Caco-2 (cell line): ENCODE results near the gene EN1. TPM values are rescaled to one million over a fixed set of nuclear protein-coding genes. Genes with fewer than 3 reads are reported as not detected.
A peak's percentile ranks its signal among the peaks of the same experiment; 100 is the strongest.

Experiments
- BruUV-seq: library from RNA; stranded (reverse); fragments of 400-500 nt; replicated peaks from 2 replicates; lab custom pipeline; 2021; lab: Mats Ljungman, UMichigan
- CTCF ChIA-PET: fragments of 300-600 bp; sonication (Branson Sonifier 250); formaldehyde crosslinking; loops from one replicate; lab custom pipeline; 2022; ENCODE audit warnings: antibody characterized with exemption; lab: Charles Lee
- POLR2A ChIA-PET: fragments of 300-600 bp; sonication (Branson Sonifier 250); formaldehyde crosslinking; loops from one replicate; lab custom pipeline; 2022; ENCODE audit warnings: antibody characterized with exemption; lab: Charles Lee
- DNase-seq, 2 experiments: peaks; one replicate each; pipeline versions ENCODE4 v3.0.0 to v3.0.0-alpha.2; 2020 to 2022
- H3K27me3 ChIP-seq: replicated peaks from 2 replicates; pipeline ENCODE4 v1.6.0; 2011; ENCODE audit warnings: low read length; ENCODE audit not compliant: control insufficient read depth, insufficient read depth
- H3K36me3 ChIP-seq: 2 replicates; pipeline ENCODE4 v1.5.1; 2011; ENCODE audit warnings: low read length; ENCODE audit not compliant: control insufficient read depth, insufficient read depth
- H3K4me1 ChIP-seq: fragments of 250-450 bp; sonication (Bioruptor Pico); 2 replicates; pipeline ENCODE4 v1.5.1; 2020; ENCODE audit warnings: mild to moderate bottlenecking
- H3K4me3 ChIP-seq: 2 replicates; pipeline ENCODE4 v1.5.1; 2011; ENCODE audit warnings: low read depth, mild to moderate bottlenecking, control low read depth, low read length
- H3K9me3 ChIP-seq: fragments of 250-450 bp; sonication (Bioruptor Pico); 2 replicates; pipeline ENCODE4 v1.5.1; 2020; ENCODE audit warnings: mild to moderate bottlenecking, moderate library complexity
- H3K27ac Mint-ChIP-seq: one replicate; pipeline ENCODE4 v1.8.0; 2022; ENCODE audit warnings: mixed read lengths; ENCODE audit not compliant: unreplicated experiment
- H3K27me3 Mint-ChIP-seq: one replicate; pipeline ENCODE4 v1.8.0; 2022; ENCODE audit warnings: mixed read lengths; ENCODE audit not compliant: insufficient read depth, unreplicated experiment
- H3K36me3 Mint-ChIP-seq: one replicate; pipeline ENCODE4 v1.8.0; 2022; ENCODE audit warnings: mild to moderate bottlenecking, mixed read lengths; ENCODE audit not compliant: insufficient read depth, unreplicated experiment
- H3K4me1 Mint-ChIP-seq: one replicate; pipeline ENCODE4 v1.8.0; 2022; ENCODE audit warnings: low read depth, mixed read lengths; ENCODE audit not compliant: unreplicated experiment
- H3K4me3 Mint-ChIP-seq: one replicate; pipeline ENCODE4 v1.8.0; 2022; ENCODE audit warnings: mild to moderate bottlenecking, moderate library complexity, mixed read lengths; ENCODE audit not compliant: unreplicated experiment
- H3K9me3 Mint-ChIP-seq: one replicate; pipeline ENCODE4 v1.8.0; 2022; ENCODE audit warnings: mixed read lengths; ENCODE audit not compliant: unreplicated experiment
- CTCF ChIP-seq, 2 experiments: fragments of 200-600 bp in 1 of 2; IDR thresholded peaks; 1 replicate in 1 of 2; 2 replicates in 1 of 2; pipeline versions ENCODE4 v1.5.1 to v1.8.0; 2011 to 2022; ENCODE audit warnings: antibody characterized with exemption in 1 of 2, control low read depth in 1 of 2, inconsistent platforms in 1 of 2, low read depth in 1 of 2, low read length in 1 of 2, mild to moderate bottlenecking in 1 of 2, moderate library complexity in 1 of 2; ENCODE audit not compliant: insufficient read depth in 1 of 2, severe bottlenecking in 1 of 2, unreplicated experiment in 1 of 2
- intact Hi-C: fragments of 100-400 bp; cut with micrococcal nuclease; formaldehyde crosslinking; loops from one replicate; pipeline ENCODE4 v1.10.0; 2022; ENCODE audit not compliant: unreplicated experiment
- total RNA-seq: library from RNA; stranded (reverse); gene quantifications from 2 replicates; pipeline ENCODE4 v1.2.3, GENCODE V29; 2022

The EN1 gene
- total RNA-seq, 1 experiment from 2014 or later: 0.16 TPM

DNA sequence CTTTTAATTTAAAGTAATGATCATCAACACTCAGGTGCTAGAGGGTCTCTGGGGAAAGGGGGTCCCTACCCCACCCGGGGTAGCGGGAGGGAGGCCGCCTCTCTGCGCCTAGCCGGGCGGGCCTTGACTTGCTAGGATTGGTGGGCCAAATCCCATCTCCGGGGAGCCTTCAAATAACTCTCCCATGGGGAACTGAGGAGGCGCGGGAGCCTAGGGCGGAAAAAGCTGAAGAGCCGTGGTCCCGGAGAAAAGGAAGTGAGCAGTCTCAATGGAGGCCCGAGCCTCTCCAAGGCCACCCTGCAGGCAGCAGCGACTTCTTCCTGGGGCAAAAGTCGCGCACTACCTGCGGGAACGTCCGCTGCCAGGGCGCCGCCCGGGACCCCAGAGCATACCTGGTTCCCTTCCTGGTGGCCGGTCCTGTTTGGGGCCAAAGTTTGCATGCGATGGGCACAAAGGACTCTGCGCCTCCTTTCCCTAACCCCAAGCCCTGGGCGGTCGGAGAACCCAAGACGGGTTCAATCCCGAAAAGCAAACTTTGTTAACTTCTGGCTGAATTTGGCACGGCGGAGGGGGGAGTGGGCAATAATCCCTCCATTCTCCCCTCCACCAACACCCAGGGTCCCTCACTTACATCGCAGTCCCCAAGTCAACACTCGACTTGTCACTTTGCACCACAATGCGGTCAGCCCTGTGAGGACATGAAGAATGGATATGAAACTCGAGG lies 13.6 kb downstream of the EN1 start:
- no peaks in the 10 kb centered on the region for H3K36me3 ChIP-seq
- H3K9me3 ChIP-seq: no peaks in the 10 kb centered on the region
- no peak for DNase-seq
- H3K4me3 Mint-ChIP-seq: no peak overlapping the region
- H3K9me3 Mint-ChIP-seq: no peaks in the 10 kb centered on the region
- intact Hi-C loops: no loop called here
- no peaks in the 10 kb centered on the region for H3K4me1 Mint-ChIP-seq
- no peak for TF ChIP-seq CTCF (IDR thresholded peaks at IDR 0.05; ENCODE audit: insufficient read depth in 1 of 2, low read depth in 1 of 2, low read length in 1 of 2, severe bottlenecking in 1 of 2, unreplicated experiment in 1 of 2)
- POLR2A ChIA-PET: no interaction called here
- no peaks in the 10 kb centered on the region for H3K4me1 ChIP-seq
- H3K27ac Mint-ChIP-seq: no peak overlapping the region
- no peaks in the 10 kb centered on the region for H3K36me3 Mint-ChIP-seq
- peaks cover 5% of the 10 kb centered on the region for H3K27me3 Mint-ChIP-seq
- peaks cover 2% of the 10 kb centered on the region; the same call in 1 of the 2 replicates for H3K27me3 ChIP-seq
- CTCF ChIA-PET: no interaction called here
- H3K4me3 ChIP-seq: no peak overlapping the region
- no TSS peak for BruUV-seq

DNA sequence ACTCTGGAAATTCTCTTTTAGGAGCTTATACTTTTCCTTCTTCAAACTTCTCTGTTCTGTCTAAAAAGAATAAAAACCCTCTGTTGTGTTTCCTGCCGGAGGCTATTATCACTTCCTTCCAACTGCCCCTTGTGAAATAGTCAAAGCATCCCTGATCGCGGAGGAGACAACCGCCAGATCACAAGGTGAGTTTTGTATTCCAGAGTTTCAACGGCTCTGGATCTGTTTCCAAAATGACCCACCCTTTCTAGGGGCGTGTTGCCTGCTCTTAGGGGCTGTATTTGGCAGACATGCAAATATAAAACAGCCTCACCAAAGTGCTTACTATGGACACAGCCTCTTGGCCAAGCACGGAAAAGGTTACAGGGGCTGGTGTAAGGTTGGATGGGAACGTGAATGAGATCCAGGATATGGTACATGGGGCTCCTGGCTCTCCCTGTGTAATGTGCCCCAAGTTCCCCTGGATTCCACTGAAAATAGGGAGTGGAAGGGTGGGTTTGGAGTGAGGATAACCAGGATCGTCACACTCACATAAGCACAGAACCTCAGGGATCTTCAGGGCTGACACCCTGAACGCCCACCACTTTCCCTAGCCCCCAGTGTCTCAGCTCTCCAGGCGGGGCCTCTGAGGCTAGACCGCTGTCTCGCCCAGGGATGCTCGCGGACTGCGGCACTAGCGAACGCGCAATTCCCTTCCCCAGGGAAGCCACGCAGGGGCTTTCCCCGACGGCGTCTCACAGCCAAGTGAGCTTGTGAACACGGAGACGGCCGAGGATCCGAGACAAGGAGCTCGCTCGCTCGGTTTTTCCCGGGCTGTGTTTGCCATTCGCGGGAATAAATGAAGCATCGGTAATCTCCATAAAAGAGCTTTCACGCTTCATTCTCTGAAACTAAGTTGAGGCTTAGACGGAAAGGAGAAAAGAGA lies 14.4 kb downstream of the EN1 start:
- no peak overlapping the region for H3K27ac Mint-ChIP-seq
- BruUV-seq: no TSS peak
- Histone ChIP-seq H3K36me3 (no peaks in the 10 kb centered on the region), H3K9me3 (no peaks in the 10 kb centered on the region), H3K27me3 (peaks cover 2% of the 10 kb centered on the region; the same call in 1 of the 2 replicates), H3K4me1 (no peaks in the 10 kb centered on the region), H3K4me3 (no peak overlapping the region)
- H3K36me3 Mint-ChIP-seq: no peaks in the 10 kb centered on the region
- no peaks in the 10 kb centered on the region for H3K9me3 Mint-ChIP-seq
- ChIA-PET POLR2A (no interaction called here), CTCF (no interaction called here)
- H3K4me1 Mint-ChIP-seq: no peaks in the 10 kb centered on the region
- intact Hi-C loops: no loop called here
- peak in 1 of 2 experiments; percentile 15 for DNase-seq
- no peak overlapping the region for H3K4me3 Mint-ChIP-seq
- no peak for TF ChIP-seq CTCF (IDR thresholded peaks at IDR 0.05; ENCODE audit: insufficient read depth in 1 of 2, low read depth in 1 of 2, low read length in 1 of 2, severe bottlenecking in 1 of 2, unreplicated experiment in 1 of 2)
- H3K27me3 Mint-ChIP-seq: peaks cover 9% of the 10 kb centered on the region

GRCh38 chr2:118832071-118832790 lies 15.2 kb downstream of the EN1 start:
- no peak overlapping the region for H3K4me3 Mint-ChIP-seq
- Histone ChIP-seq H3K4me1 (no peaks in the 10 kb centered on the region), H3K36me3 (no peaks in the 10 kb centered on the region), H3K27me3 (peaks cover 2% of the 10 kb centered on the region; the same call in 1 of the 2 replicates), H3K4me3 (no peak overlapping the region), H3K9me3 (no peaks in the 10 kb centered on the region)
- no TSS peak for BruUV-seq
- no peak for DNase-seq
- POLR2A ChIA-PET: no interaction called here
- no peaks in the 10 kb centered on the region for H3K4me1 Mint-ChIP-seq
- CTCF ChIA-PET: no interaction called here
- intact Hi-C loops: no loop called here
- no peak for TF ChIP-seq CTCF (IDR thresholded peaks at IDR 0.05; ENCODE audit: insufficient read depth in 1 of 2, low read depth in 1 of 2, low read length in 1 of 2, severe bottlenecking in 1 of 2, unreplicated experiment in 1 of 2)
- peaks cover 10% of the 10 kb centered on the region for H3K27me3 Mint-ChIP-seq
- no peak overlapping the region for H3K27ac Mint-ChIP-seq
- H3K36me3 Mint-ChIP-seq: no peaks in the 10 kb centered on the region
- no peaks in the 10 kb centered on the region for H3K9me3 Mint-ChIP-seq
